HG02798 (cell line): ENCODE data around the gene PPP1CC.
"Not testable (repeated sequence)": the region's sequence is repeated elsewhere in the genome, so short reads cannot be mapped to it uniquely, and the experiment has no call there.

ENCODE experiments used
- ATAC-seq: cut with Tn5 transposase; IDR thresholded peaks from one replicate; pipeline ENCODE4 v1.9.1; 2021; ENCODE audit warnings: mild to moderate bottlenecking; ENCODE audit not compliant: unreplicated experiment, poor library complexity

Gene PPP1CC

GRCh38 chr12:110742718-110743570 lies at the start of gene PPP1CC:
Gene PPP1CC, minus strand, starts transcription at chr12:110742891. Its CDS starts 184 bp downstream, at chr12:110742707.
- peak; percentile 83 for ATAC-seq

GRCh38 chr12:110791589-110791988 lies 48.9 kb upstream of the PPP1CC start:
- ATAC-seq: no peak

GRCh38 chr12:110790301-110790700 lies 47.6 kb upstream of the PPP1CC start:
- ATAC-seq: no peak

GRCh38 chr12:110786012-110786411 lies 43.3 kb upstream of the PPP1CC start:
- ATAC-seq: no peak

- ATAC-seq: no peak
These were observed 42.5 kb upstream of the PPP1CC start for GRCh38 chr12:110785240-110785639.

- ATAC-seq: no peak
These were observed 40.2 kb upstream of the PPP1CC start for GRCh38 chr12:110782922-110783321.

GRCh38 chr12:110782094-110782493 lies 39.4 kb upstream of the PPP1CC start:
- no peak for ATAC-seq

GRCh38 chr12:110780448-110780847 lies 37.8 kb upstream of the PPP1CC start:
- no peak for ATAC-seq

GRCh38 chr12:110778833-110779577 lies 36.3 kb upstream of the PPP1CC start:
- no peak for ATAC-seq

GRCh38 chr12:110776410-110776809 lies 33.7 kb upstream of the PPP1CC start:
- ATAC-seq: peak; percentile 94

- no peak for ATAC-seq
These were observed 33.3 kb upstream of the PPP1CC start for GRCh38 chr12:110775997-110776396.

- no peak for ATAC-seq
These were observed 32.1 kb upstream of the PPP1CC start for GRCh38 chr12:110774824-110775223.

- ATAC-seq: no peak
These were observed 26.3 kb upstream of the PPP1CC start for GRCh38 chr12:110768960-110769359.

GRCh38 chr12:110767863-110768262 lies 25.2 kb upstream of the PPP1CC start:
- no peak for ATAC-seq

- no peak for ATAC-seq
These were observed 23.8 kb upstream of the PPP1CC start for GRCh38 chr12:110766311-110767154.

GRCh38 chr12:110765572-110765971 lies 22.9 kb upstream of the PPP1CC start:
- ATAC-seq: not testable (repeated sequence)

GRCh38 chr12:110765111-110765510 lies 22.4 kb upstream of the PPP1CC start:
- ATAC-seq: no peak

GRCh38 chr12:110763583-110763982 lies 20.9 kb upstream of the PPP1CC start:
- no peak for ATAC-seq

GRCh38 chr12:110762891-110763290 lies 20.2 kb upstream of the PPP1CC start:
- no peak for ATAC-seq

GRCh38 chr12:110760204-110760609 lies 17.5 kb upstream of the PPP1CC start:
- no peak for ATAC-seq

GRCh38 chr12:110758922-110759321 lies 16.2 kb upstream of the PPP1CC start:
- ATAC-seq: no peak
